Activated CD4-positive, alpha-beta T cell treated with anti-CD3 and anti-CD28 coated beads, Interleukin-2, amount 50 U/mL, for 16 hours (primary cell): Measurements from ENCODE around the gene FNDC3A.
"Not testable (repeated sequence)": the region's sequence is repeated elsewhere in the genome, so short reads cannot be mapped to it uniquely, and the experiment has no call there.

Experiments
- DNase-seq: peaks from one replicate; pipeline ENCODE4 v3.0.0-alpha.2; 2020

FNDC3A gene

GRCh38 chr13:49148405-49148804 lies 172.7 kb downstream of the FNDC3A start:
- DNase-seq, result no peak

- DNase-seq, result not testable (repeated sequence)
Observed at GRCh38 chr13:49157955-49158584, 182.4 kb downstream of the FNDC3A start.

GRCh38 chr13:49163162-49163561 lies 187.4 kb downstream of the FNDC3A start:
- not testable (repeated sequence) for DNase-seq

- DNase-seq, result no peak
Observed at GRCh38 chr13:49164712-49165111, 189.0 kb downstream of the FNDC3A start.

- DNase-seq, result no peak
Observed at GRCh38 chr13:49165798-49166752, 190.4 kb downstream of the FNDC3A start.

DNA sequence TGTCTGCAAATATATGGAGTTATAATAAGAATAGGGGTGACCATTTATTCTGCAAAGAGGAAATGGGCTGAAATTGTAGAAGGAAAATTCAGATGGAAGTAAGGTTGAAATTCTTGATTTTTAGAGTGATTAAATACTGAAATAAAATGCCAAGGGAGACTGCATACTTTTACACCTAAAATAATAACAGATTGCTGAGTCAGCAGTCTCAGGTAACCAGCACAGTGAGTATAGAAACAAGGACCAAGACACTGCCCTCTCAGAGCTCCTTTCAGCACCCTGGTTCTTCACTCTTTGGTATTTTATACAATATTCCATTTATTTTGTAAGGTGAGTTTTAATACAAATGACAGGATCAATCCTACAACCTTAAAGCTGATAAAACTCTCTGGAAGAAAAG lies 195.6 kb downstream of the FNDC3A start:
- no peak for DNase-seq

GRCh38 chr13:49183672-49184325 lies 208.1 kb downstream of the FNDC3A start:
- peak; percentile 20 for DNase-seq

DNA sequence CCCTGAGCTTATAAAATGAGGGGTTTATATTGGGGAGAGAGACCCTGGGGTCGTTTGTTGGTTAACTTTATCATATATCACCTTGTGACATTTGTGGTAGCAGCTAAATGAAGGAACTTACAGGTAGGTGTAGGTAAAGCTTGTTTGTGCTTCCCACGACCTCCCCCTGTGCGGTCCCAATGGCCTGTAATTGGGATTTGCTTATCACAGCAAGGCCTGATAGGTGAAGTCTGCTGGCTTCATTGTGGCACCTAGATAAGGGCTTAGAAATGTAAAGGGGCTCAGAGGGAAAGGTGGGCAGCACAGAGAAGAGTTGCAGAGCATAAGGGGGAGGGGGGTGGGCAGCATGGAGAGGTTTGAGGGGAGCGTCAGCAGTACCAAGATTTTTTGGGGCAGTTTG lies 208.9 kb downstream of the FNDC3A start:
- DNase-seq, result no peak

DNA sequence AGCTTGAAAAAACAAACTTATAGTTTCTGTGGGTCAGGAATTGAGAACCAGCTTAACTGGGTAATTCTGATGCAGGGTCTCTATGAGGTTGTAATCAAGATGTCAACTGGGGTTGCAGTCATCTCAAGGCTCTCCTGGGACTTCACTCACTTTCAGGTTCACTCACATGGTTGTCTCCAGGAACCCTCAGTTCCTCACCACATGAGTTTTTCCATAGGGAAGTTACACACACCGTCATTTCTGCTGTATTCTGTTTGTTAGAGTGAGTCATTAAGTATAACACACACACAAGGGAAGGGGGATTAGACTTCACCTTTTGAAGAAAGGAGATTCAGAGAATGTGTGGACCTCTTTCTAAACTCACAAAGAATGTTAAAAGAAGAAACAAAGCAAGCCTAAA lies 209.6 kb downstream of the FNDC3A start:
- peak; percentile 28 for DNase-seq

DNA sequence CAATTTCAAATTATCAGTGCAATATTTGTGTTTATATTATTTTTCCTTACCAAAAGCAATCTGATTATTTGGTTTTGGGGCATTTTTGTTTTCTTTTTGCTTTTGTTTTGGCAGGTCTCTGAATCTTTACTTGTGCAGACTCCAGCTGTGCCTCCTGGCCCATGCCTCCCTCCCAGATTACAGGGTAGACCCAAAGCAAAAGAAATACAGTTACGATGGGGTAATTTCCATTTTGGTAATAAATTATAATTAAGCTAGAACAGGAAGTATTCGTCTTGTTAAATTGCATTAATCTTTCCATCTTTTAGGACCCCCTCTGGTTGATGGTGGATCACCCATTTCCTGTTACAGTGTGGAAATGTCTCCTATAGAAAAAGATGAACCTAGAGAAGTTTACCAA lies 215.2 kb downstream of the FNDC3A start:
- DNase-seq, result no peak

DNA sequence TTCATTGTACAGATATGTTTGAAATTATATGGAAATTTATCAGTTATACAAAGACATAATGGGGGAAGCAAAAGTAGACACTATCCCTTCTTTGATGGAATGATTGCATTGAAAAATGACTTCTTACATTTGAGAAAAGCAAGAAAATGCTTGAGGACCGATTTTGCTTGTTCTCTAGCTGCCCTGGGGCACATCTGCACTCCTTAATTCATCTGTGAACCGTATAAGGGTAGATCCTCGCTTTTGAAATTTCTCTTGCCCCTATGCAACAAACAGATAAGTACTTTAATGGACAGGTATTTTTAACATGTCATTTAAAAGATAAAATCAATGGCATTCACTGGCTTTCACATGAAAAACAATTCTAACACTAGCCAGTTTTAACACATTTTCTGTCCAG lies 230.9 kb downstream of the FNDC3A start:
- no peak for DNase-seq

DNA sequence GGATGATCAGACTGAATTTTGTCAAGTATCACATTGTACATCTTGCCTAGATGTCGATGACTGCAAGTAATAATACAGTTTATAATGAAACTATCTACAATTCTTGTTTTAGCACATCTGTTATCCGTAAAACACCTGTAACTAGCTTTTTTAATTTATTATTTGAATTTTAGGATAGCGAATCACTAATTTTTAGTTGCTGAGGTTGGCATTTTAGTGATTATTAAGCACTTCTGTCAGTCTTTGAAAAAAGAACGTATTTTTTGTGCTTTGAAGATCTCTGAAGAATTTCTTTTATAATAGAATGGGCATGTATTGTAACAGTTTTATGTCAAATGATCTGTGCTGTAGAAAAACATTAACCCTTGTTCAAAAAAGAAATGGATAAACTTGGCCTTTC lies 232.9 kb downstream of the FNDC3A start:
- DNase-seq, result no peak

DNA sequence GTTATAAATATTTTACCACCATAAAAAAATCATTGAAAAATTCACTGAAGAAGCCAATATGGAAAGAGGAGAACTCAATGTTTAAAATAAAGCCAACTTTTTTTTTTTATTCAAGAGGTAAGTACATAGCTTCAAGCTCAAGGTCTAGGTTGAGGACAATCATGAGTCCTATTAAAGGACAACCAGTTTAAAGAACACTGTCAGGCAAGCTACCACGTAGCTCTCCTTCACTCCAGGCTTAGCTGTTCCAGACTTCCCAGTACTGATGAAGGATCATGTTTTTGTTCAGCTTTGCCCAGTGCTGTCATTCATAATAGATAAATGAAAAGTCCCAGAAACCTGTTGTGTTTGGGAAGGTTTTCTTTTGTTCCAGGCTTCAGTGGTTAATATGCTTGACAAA lies 234.4 kb downstream of the FNDC3A start:
- no peak for DNase-seq

- DNase-seq, result no peak
Observed at GRCh38 chr13:49210669-49211068, 235.0 kb downstream of the FNDC3A start.

- no peak for DNase-seq
Observed at GRCh38 chr13:49213539-49213938, 237.8 kb downstream of the FNDC3A start.

- DNase-seq, result no peak
Observed at GRCh38 chr13:49213997-49214916, 238.5 kb downstream of the FNDC3A start.

DNA sequence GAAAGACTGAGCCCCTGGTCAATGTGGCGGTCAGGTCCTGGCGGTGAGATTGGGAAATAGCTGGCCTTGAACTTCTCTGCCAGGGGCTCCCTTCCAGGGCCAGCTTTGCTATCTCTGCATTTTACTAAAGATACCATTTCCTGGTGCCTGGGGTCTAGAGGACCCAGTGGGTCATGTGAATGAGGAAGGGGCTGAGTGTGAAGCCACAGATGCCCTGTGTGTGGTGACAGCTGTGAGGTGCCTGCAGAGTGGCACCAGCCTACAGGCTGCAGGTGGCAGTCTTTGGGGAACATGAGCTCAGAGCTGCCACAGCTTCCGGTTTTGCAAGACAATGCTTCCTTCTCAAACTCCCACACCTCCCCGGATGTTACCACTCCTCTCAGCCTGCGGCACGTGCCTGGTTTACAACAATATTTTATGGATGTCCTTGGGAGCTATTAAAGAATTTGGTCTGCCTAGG lies 239.2 kb downstream of the FNDC3A start:
- peak; percentile 61 for DNase-seq

- no peak for DNase-seq
Observed at GRCh38 chr13:49216334-49216733, 240.6 kb downstream of the FNDC3A start.

- no peak for DNase-seq
Observed at GRCh38 chr13:49217962-49218492, 242.3 kb downstream of the FNDC3A start.

DNA sequence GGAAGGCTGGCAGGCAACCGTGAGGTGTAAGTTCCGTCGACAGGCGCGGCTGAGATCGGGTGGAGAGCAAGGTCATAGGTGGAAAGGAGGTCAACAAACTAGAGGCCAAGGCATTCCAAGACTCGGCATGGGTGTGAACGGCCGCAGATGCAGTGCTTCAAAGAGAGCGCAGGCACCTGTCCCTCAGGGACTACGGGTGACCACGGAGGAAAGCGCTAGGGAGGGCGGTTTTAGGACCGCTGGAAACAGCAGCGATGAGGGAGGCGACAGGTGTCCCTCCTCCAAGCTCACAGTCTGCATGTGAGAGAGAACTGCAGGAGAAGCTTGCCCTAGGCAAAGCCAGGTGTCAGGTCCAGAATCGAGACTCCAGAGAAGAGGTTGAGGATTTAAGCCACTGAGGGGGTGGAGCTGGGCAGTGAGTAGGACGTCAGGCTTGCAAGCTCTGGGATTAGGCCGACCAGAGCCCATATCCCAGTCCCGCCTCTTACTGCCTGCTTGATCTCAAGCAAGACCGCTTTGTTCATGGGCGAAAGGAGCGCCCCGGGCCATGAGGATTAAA lies 242.9 kb downstream of the FNDC3A start:
- no peak for DNase-seq

DNA sequence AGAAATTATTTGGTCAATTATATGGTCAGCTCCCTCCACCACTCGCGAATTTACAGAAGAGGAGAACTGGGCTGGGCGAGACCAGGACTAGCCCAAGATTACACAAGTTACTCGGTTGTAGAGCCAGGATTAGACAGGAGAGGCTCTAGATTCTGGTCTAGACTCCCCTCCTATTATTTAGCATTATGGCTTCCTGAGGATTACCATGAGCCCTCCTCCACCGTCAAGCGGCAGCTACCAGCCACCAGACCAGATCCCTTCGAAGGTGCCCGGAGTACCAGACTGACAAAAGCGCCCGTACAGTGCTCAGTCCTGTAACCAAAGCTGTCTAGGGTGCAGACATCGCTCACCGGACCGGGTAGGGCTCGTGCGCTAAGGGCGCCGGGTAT lies 243.9 kb downstream of the FNDC3A start:
- no peak for DNase-seq
